ENCODE results near the gene TNFRSF1B. TPM values are rescaled to one million over a fixed set of nuclear protein-coding genes. Genes with fewer than 3 reads are reported as not detected.
A peak's percentile ranks its signal among the peaks of the same experiment; 100 is the strongest.

Gene TNFRSF1B
- total and polyA plus RNA-seq, 9 of the 15 experiments (the other 6 are each of a cell fraction or from before 2014, with no cell fraction given): 8.8 to 91.3 (median 36.0) TPM

- TF ChIP-seq RREB1 (CRISPR knock-in tag; IDR thresholded peaks at IDR 0.05) (peak; percentile 60; the same call in 1 of the 2 replicates), RHOXF2B (CRISPR knock-in tag; conservative IDR thresholded peaks at IDR 0.05) (0 out of 2 replicates have a peak, but pooled peaks have one; percentile 55), CBX5 (IDR thresholded peaks at IDR 0.05; ENCODE audit: borderline replicate concordance, low read depth) (no peak), USF1 (CRISPR knock-in tag; IDR thresholded peaks at IDR 0.05) (peak; percentile 91), HDAC8 (tag; IDR thresholded peaks at IDR 0.05) (no peak), ZNF174 (CRISPR knock-in tag; IDR thresholded peaks at IDR 0.05) (no peak), BHLHE40 (IDR thresholded peaks at IDR 0.05; ENCODE audit: low read length) (peak; percentile 85), MTA3 (IDR thresholded peaks at IDR 0.05; ENCODE audit: borderline replicate concordance) (0 out of 2 replicates have a peak, but pooled peaks have one; percentile 18), ZNF311 (CRISPR knock-in tag; IDR thresholded peaks at IDR 0.05) (no peak), MITF (IDR thresholded peaks at IDR 0.05) (no peak), NCOA6 (IDR thresholded peaks at IDR 0.05) (no peak), RBFOX2 (IDR thresholded peaks at IDR 0.05; ENCODE audit: low read depth, low read length) (no peak), HLTF (IDR thresholded peaks at IDR 0.05) (no peak), POLR2A (conservative IDR thresholded peaks at IDR 0.05) (no peak)
These were observed 23.1 kb upstream of the TNFRSF1B start (continued) for GRCh38 chr1:12143631-12144155.
